HepG2 (cell line): ENCODE measurements around the gene KIF15. TPM values are rescaled to one million over a fixed set of nuclear protein-coding genes. Genes with fewer than 3 reads are reported as not detected.

Experiments used
- ATAC-seq: fragments of 200-7000 bp; cut with Tn5 transposase; 3 replicates; pipeline ENCODE4 v1.9.1; 2020; ENCODE audit warnings: mild to moderate bottlenecking, moderate library complexity
- BruUV-seq: library from RNA; stranded (reverse); fragments of 400-500 nt; replicated peaks from 2 replicates; lab custom pipeline; 2021; lab: Mats Ljungman, UMichigan
- CTCF ChIA-PET: fragments of 300-600 bp; formaldehyde crosslinking; extraction: SDS; loops from one replicate; lab custom pipeline; 2021; ENCODE audit warnings: low total read pairs, inconsistent platforms, low intra/inter-chr PET ratio; lab: Yijun Ruan, JAX
- POLR2A ChIA-PET: fragments of 350-600 bp; sonication (Branson Sonifier 250); formaldehyde crosslinking; loops from one replicate; lab custom pipeline; 2020; ENCODE audit warnings: antibody characterized with exemption, inconsistent platforms; lab: Yijun Ruan, JAX
- DNase-seq: peaks from one replicate; pipeline ENCODE4 v3.0.0-alpha.2; 2015; ENCODE audit warnings: low spot score
- FAIRE-seq: peaks from 3 replicates; lab custom pipeline; 2011; peaks lifted over from hg19 to GRCh38; lab: Jason Lieb, UNC
- H2AFZ ChIP-seq: one replicate; pipeline ENCODE4 v1.6.1; 2011; ENCODE audit warnings: low read length, inconsistent platforms
- H3K27ac ChIP-seq: fragments of 300-600 bp; 3 replicates; pipeline ENCODE4 v1.8.0; 2011; ENCODE audit warnings: mixed run types, mild to moderate bottlenecking, mixed read lengths, low read length, inconsistent platforms; ENCODE audit not compliant: insufficient read depth; ENCODE audit errors: extremely low read length
- H3K27me3 ChIP-seq, 2 experiments: fragments of 200-600 bp in 1 of 2; 2 replicates in 1 of 2; 3 replicates in 1 of 2; pipeline versions ENCODE4 v1.6.0 to v1.8.0; 2011; ENCODE audit warnings: low read length in 2 of 2, mild to moderate bottlenecking in 2 of 2, moderate library complexity in 2 of 2, inconsistent platforms in 1 of 2; ENCODE audit not compliant: insufficient read depth in 2 of 2, control insufficient read depth in 1 of 2
- H3K36me3 ChIP-seq, 2 experiments: fragments of 200-600 bp in 1 of 2; replicated peaks in 1 of 2; 2 replicates in 1 of 2; 3 replicates in 1 of 2; pipeline versions ENCODE4 v1.5.1 to v1.8.0; 2011; ENCODE audit warnings: low read length in 2 of 2, inconsistent platforms in 1 of 2; ENCODE audit not compliant: insufficient read depth in 2 of 2, control insufficient read depth in 1 of 2
- H3K4me1 ChIP-seq: 2 replicates; pipeline ENCODE4 v1.5.1; 2012; ENCODE audit warnings: low read length, inconsistent platforms; ENCODE audit not compliant: insufficient read depth
- H3K4me2 ChIP-seq: 2 replicates; pipeline ENCODE4 v1.6.0; 2011; ENCODE audit warnings: low read depth, low read length, inconsistent platforms
- H3K4me3 ChIP-seq, 3 experiments: fragments of 200-600 bp in 1 of 3; sonication (generic), shearing (Covaris generic) in 1 of 3; replicated peaks in 1 of 3; 2 replicates each; pipeline ENCODE4 v1.5.1; 2011 to 2016; ENCODE audit warnings: low read length in 3 of 3, inconsistent platforms in 2 of 3, low read depth in 2 of 3, mild to moderate bottlenecking in 2 of 3, control low read depth in 1 of 3, mixed read lengths in 1 of 3; ENCODE audit not compliant: insufficient read depth in 1 of 3
- H3K79me2 ChIP-seq: one replicate; pipeline ENCODE4 v1.6.1; 2011; ENCODE audit warnings: low read length, inconsistent platforms; ENCODE audit not compliant: insufficient read depth
- H3K9ac ChIP-seq: 2 replicates; pipeline ENCODE4 v1.6.0; 2011; ENCODE audit warnings: mild to moderate bottlenecking, low read depth, low read length, inconsistent platforms; ENCODE audit not compliant: insufficient read depth
- H3K9me3 ChIP-seq: 2 replicates; pipeline ENCODE4 v1.5.1; 2012; ENCODE audit warnings: mild to moderate bottlenecking, low read length
- H4K20me1 ChIP-seq: 2 replicates; pipeline ENCODE4 v1.6.0; 2011; ENCODE audit warnings: inconsistent platforms, mild to moderate bottlenecking, low read length, moderate library complexity; ENCODE audit not compliant: insufficient read depth
- MAFF ChIP-seq: IDR thresholded peaks from 2 replicates; pipeline ENCODE4 v1.6.1; 2011; ENCODE audit warnings: low read depth, low read length, improper control_type of control experiment
- MAFK ChIP-seq, 2 experiments: IDR thresholded peaks in 1 of 2; conservative IDR thresholded peaks in 1 of 2; 2 replicates each; pipeline ENCODE4 v1.6.1; 2011; ENCODE audit warnings: improper control_type of control experiment in 2 of 2, low read length in 2 of 2
- PHB2 ChIP-seq: fragments of 450-650 bp; IDR thresholded peaks from 2 replicates; pipeline ENCODE4 v1.6.1; 2018; ENCODE audit not compliant: partially characterized antibody
- TBX2 ChIP-seq: sonication (generic); formaldehyde crosslinking; IDR thresholded peaks from 2 replicates; pipeline ENCODE4 v1.5.0; 2020; ENCODE audit warnings: missing genetic modification reagents, mild to moderate bottlenecking, borderline replicate concordance
- ZBTB3 ChIP-seq: sonication (generic); formaldehyde crosslinking; IDR thresholded peaks from 2 replicates; pipeline ENCODE4 v1.4.0; 2020; ENCODE audit warnings: low read depth, mild to moderate bottlenecking, moderate library complexity, missing genetic modification reagents, borderline replicate concordance
- ZFP82 ChIP-seq: sonication (generic); formaldehyde crosslinking; IDR thresholded peaks from 2 replicates; pipeline ENCODE4 v1.5.1; 2020; ENCODE audit warnings: mild to moderate bottlenecking, missing genetic modification reagents, borderline replicate concordance
- ZNF256 ChIP-seq: sonication (generic); formaldehyde crosslinking; conservative IDR thresholded peaks from 2 replicates; pipeline ENCODE4 v1.4.0; 2020; ENCODE audit warnings: missing genetic modification reagents
- ZNF383 ChIP-seq: sonication (generic); formaldehyde crosslinking; IDR thresholded peaks from 2 replicates; pipeline ENCODE4 v1.4.0; 2020; ENCODE audit warnings: missing genetic modification reagents, mild to moderate bottlenecking, borderline replicate concordance
- WGBS: methylation state at CpG from one replicate; pipeline ENCODE4 v1.1.6; 2017; ENCODE audit warnings: low lambda C conversion rate; 5-methylcytosine and 5-hydroxymethylcytosine counted together
- in situ Hi-C: cut with HindIII; loops from 2 replicates; pipeline ENCODE4 v1.10.0; 2017; ENCODE audit warnings: low pct_unique_long_range_greater_than_20kb; ENCODE audit not compliant: extremely low pct_ligation_motif_present
- intact Hi-C: fragments of 100-400 bp; cut with micrococcal nuclease; formaldehyde crosslinking; loops from one replicate; pipeline ENCODE4 v1.10.0; 2022; ENCODE audit not compliant: unreplicated experiment
- polyA plus RNA-seq, 8 experiments: library from polyadenylated mRNA; depleted of rRNA in 3 of 8; stranded (reverse) in 7 of 8; unstranded in 1 of 8; fragments of >200 nt; fragmentation: Illumina TruSeq in 4 of 8; extraction: Trizol in 4 of 8; gene quantifications; 2 replicates each; pipeline versions ENCODE4 v1.2.1 to v1.2.3, GENCODE V29; 2011 to 2016; ENCODE audit warnings: low read depth in 4 of 8, missing spikeins in 1 of 8, mixed read lengths in 1 of 8; ENCODE audit not compliant: insufficient read depth in 1 of 8
- total RNA-seq, 5 experiments: library from RNA; depleted of rRNA; stranded (reverse); fragments of >200 nt; fragmentation: Illumina TruSeq; extraction: Trizol; gene quantifications; 2 replicates each; pipeline ENCODE4 v1.2.3, GENCODE V29; 2016; ENCODE audit warnings: low read depth in 1 of 5
- TF ChIP-seq, protein P1 (sequence below): sonication (generic); formaldehyde crosslinking; IDR thresholded peaks from 2 replicates; pipeline ENCODE4 v1.5.0; 2020; ENCODE audit warnings: missing genetic modification reagents
- TF ChIP-seq, protein P2 (sequence below): sonication (generic); formaldehyde crosslinking; IDR thresholded peaks from 2 replicates; pipeline ENCODE4 v1.4.0; 2020; ENCODE audit warnings: mild to moderate bottlenecking, low read depth, missing genetic modification reagents

Gene KIF15
- total and polyA plus RNA-seq, 2 of the 13 experiments (the other 11 are each of a cell fraction or from before 2014, with no cell fraction given), result 4.8 to 33.8 TPM

DNA sequence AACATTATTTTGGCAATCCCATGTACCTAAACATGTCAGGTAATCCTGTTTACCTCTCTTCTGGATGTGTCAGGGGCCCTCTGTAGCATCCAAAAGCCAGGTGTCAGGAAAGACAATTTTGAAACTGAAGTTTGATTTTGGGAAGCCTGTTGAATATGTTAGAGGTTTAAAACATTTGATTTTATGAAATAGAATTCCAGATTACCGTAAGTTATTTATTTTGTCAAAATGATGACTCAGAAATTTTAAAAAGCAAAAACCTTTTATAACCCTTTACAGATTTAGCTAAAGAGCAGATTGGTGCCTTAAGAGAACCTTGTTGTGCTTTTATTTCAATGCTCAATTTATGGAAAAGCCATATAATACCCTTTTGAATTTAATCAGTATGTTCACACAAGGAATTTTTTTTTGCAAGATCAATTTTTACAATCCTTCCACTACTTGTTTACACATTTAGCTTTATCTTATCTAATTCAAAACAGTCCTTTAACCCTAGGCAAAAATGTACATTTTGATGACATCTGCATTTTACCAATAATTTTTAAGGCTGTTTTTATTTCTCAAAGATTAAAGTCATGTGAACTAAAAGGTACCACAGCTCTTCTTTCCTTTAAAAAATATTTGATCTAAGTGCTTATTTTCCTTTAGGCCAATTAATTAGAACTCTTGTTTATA, 10.0 kb downstream of the KIF15 start:
- BruUV-seq, result no TSS peak
- Histone ChIP-seq H3K36me3 (peaks cover 0 to 12% of the 10 kb centered on the region in 2 experiments; a peak in 3 of 5 replicates), H2AFZ (no peak overlapping the region), H3K9me3 (peaks cover 20% of the 10 kb centered on the region)
- FAIRE-seq, result no peak
- CTCF ChIA-PET, result no interaction called here
- TF ChIP-seq ZBTB3 (CRISPR knock-in tag), result no peak
- TF ChIP-seq, protein P1, sequence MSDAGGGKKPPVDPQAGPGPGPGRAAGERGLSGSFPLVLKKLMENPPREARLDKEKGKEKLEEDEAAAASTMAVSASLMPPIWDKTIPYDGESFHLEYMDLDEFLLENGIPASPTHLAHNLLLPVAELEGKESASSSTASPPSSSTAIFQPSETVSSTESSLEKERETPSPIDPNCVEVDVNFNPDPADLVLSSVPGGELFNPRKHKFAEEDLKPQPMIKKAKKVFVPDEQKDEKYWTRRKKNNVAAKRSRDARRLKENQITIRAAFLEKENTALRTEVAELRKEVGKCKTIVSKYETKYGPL (CRISPR knock-in tag), result no peak
- TF ChIP-seq, protein P2, sequence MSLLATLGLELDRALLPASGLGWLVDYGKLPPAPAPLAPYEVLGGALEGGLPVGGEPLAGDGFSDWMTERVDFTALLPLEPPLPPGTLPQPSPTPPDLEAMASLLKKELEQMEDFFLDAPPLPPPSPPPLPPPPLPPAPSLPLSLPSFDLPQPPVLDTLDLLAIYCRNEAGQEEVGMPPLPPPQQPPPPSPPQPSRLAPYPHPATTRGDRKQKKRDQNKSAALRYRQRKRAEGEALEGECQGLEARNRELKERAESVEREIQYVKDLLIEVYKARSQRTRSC (CRISPR knock-in tag), result no peak
- peak; percentile 44 to 69; a peak in 3 of 4 replicates for TF ChIP-seq MAFK (conservative IDR thresholded peaks at IDR 0.05 in 1 of 2, IDR thresholded peaks at IDR 0.05 in 1 of 2; ENCODE audit: low read length in 2 of 2)
- no peak for TF ChIP-seq ZNF383 (CRISPR knock-in tag)
- TF ChIP-seq PHB2, result no peak
- no peak for TF ChIP-seq ZFP82
- TF ChIP-seq MAFF, result peak; percentile 29; the same call in 1 of the 2 replicates
- no peak for TF ChIP-seq TBX2 (CRISPR knock-in tag)
- TF ChIP-seq ZNF256 (CRISPR knock-in tag), result no peak
- TF ChIP-seq, all 625 proteins: peak for 2
- in situ Hi-C loops, result no loop called here
- Histone ChIP-seq H3K4me2 (no peak overlapping the region), H3K9ac (no peak overlapping the region), H3K4me1 (no peaks in the 10 kb centered on the region), H3K27me3 (no peaks in the 10 kb centered on the region), H4K20me1 (no peaks in the 10 kb centered on the region), H3K79me2 (peaks cover 8% of the 10 kb centered on the region), H3K27ac (no peak overlapping the region), H3K4me3 (no peak overlapping the region)
- WGBS, result 97% methylated on average over 1 of the region's 1 CpG
- no peak for ATAC-seq
- intact Hi-C loops, result no loop called here
- POLR2A ChIA-PET, result no interaction called here
- no peak for DNase-seq
